HepG2 (cell line): ENCODE data around the gene SRCAP. TPM values are rescaled to one million over a fixed set of nuclear protein-coding genes. Genes with fewer than 3 reads are reported as not detected.
A peak's percentile ranks its signal among the peaks of the same experiment; 100 is the strongest.

Experiments used
- ERF ChIP-seq: IDR thresholded peaks from 2 replicates; pipeline ENCODE4 v1.6.1; 2018; ENCODE audit warnings: missing biosample characterization, missing genetic modification reagents
- HDAC1 ChIP-seq: sonication (generic); formaldehyde crosslinking; IDR thresholded peaks from 2 replicates; pipeline ENCODE4 v1.5.1; 2020; ENCODE audit warnings: mild to moderate bottlenecking, missing genetic modification reagents
- HNRNPLL ChIP-seq: fragments of 200-400 bp; formaldehyde crosslinking; IDR thresholded peaks from 2 replicates; pipeline ENCODE4 v1.6.1; 2017; ENCODE audit warnings: mild to moderate bottlenecking, low read depth, low read length; ENCODE audit not compliant: poor library complexity, severe bottlenecking
- KMT2B ChIP-seq: IDR thresholded peaks from 2 replicates; pipeline ENCODE4 v1.6.1; 2016; ENCODE audit warnings: missing genetic modification reagents, missing compliant biosample characterization
- NCOA5 ChIP-seq: sonication (generic); formaldehyde crosslinking; IDR thresholded peaks from 2 replicates; pipeline ENCODE4 v1.4.0; 2020; ENCODE audit warnings: missing genetic modification reagents
- PTBP1 ChIP-seq: fragments of 200-400 bp; formaldehyde crosslinking; IDR thresholded peaks from 2 replicates; pipeline ENCODE4 v1.6.1; 2018; ENCODE audit warnings: low read length, low read depth; ENCODE audit not compliant: poor library complexity, severe bottlenecking
- SMAD1 ChIP-seq: sonication (generic); formaldehyde crosslinking; IDR thresholded peaks from 2 replicates; pipeline ENCODE4 v1.4.0; 2020; ENCODE audit warnings: missing genetic modification reagents, low read depth, mild to moderate bottlenecking, borderline replicate concordance
- SMARCC2 ChIP-seq: fragments of 450-650 bp; IDR thresholded peaks from 2 replicates; pipeline ENCODE4 v1.6.1; 2017; ENCODE audit warnings: antibody characterized with exemption, mild to moderate bottlenecking
- SNRNP70 ChIP-seq: fragments of 200-400 bp; formaldehyde crosslinking; IDR thresholded peaks from 2 replicates; pipeline ENCODE4 v1.6.1; 2017; ENCODE audit warnings: mild to moderate bottlenecking, low read depth, low read length, moderate library complexity
- TP53 ChIP-seq: sonication (generic); formaldehyde crosslinking; conservative IDR thresholded peaks from 2 replicates; pipeline ENCODE4 v1.4.0; 2020; ENCODE audit warnings: missing genetic modification reagents
- U2AF2 ChIP-seq: fragments of 200-400 bp; formaldehyde crosslinking; IDR thresholded peaks from 2 replicates; pipeline ENCODE4 v1.6.1; 2017; ENCODE audit warnings: low read depth, mild to moderate bottlenecking, low read length
- WIZ ChIP-seq: sonication (generic); formaldehyde crosslinking; IDR thresholded peaks from 2 replicates; pipeline ENCODE4 v1.5.1; 2020; ENCODE audit warnings: mild to moderate bottlenecking, missing genetic modification reagents
- ZBTB8A ChIP-seq: sonication (generic); formaldehyde crosslinking; IDR thresholded peaks from 2 replicates; pipeline ENCODE4 v1.4.0; 2020; ENCODE audit warnings: mild to moderate bottlenecking, low read depth, missing genetic modification reagents, borderline replicate concordance
- ZFYVE20 ChIP-seq: sonication (generic); formaldehyde crosslinking; IDR thresholded peaks from 2 replicates; pipeline ENCODE4 v1.8.0; 2023; ENCODE audit warnings: low read depth, mild to moderate bottlenecking, moderate library complexity, missing genetic modification reagents, borderline replicate concordance
- ZMAT3 ChIP-seq: sonication (generic); formaldehyde crosslinking; conservative IDR thresholded peaks from 2 replicates; pipeline ENCODE4 v1.7.0; 2021; ENCODE audit warnings: missing genetic modification reagents
- ZNF232 ChIP-seq: sonication (generic); formaldehyde crosslinking; IDR thresholded peaks from 2 replicates; pipeline ENCODE4 v1.4.0; 2020; ENCODE audit warnings: missing genetic modification reagents, borderline replicate concordance
- ZNF781 ChIP-seq: sonication (generic); formaldehyde crosslinking; IDR thresholded peaks from 2 replicates; pipeline ENCODE4 v1.5.1; 2020; ENCODE audit warnings: borderline replicate concordance, mild to moderate bottlenecking, missing genetic modification reagents; ENCODE audit errors: not compliant biosample characterization
- ZSCAN12 ChIP-seq: sonication (generic); formaldehyde crosslinking; IDR thresholded peaks from 2 replicates; pipeline ENCODE4 v1.9.0; 2021; ENCODE audit warnings: mild to moderate bottlenecking, missing genetic modification reagents
- polyA plus RNA-seq, 8 experiments: library from polyadenylated mRNA; depleted of rRNA in 3 of 8; stranded (reverse) in 7 of 8; unstranded in 1 of 8; fragments of >200 nt; fragmentation: Illumina TruSeq in 4 of 8; extraction: Trizol in 4 of 8; gene quantifications; 2 replicates each; pipeline versions ENCODE4 v1.2.1 to v1.2.3, GENCODE V29; 2011 to 2016; ENCODE audit warnings: low read depth in 4 of 8, missing spikeins in 1 of 8, mixed read lengths in 1 of 8; ENCODE audit not compliant: insufficient read depth in 1 of 8
- total RNA-seq, 5 experiments: library from RNA; depleted of rRNA; stranded (reverse); fragments of >200 nt; fragmentation: Illumina TruSeq; extraction: Trizol; gene quantifications; 2 replicates each; pipeline ENCODE4 v1.2.3, GENCODE V29; 2016; ENCODE audit warnings: low read depth in 1 of 5
- TF ChIP-seq, protein P1 (sequence below): sonication (generic); formaldehyde crosslinking; IDR thresholded peaks from 2 replicates; pipeline ENCODE4 v1.4.0; 2020; ENCODE audit warnings: missing genetic modification reagents
- TF ChIP-seq, protein P2 (sequence below): sonication (generic); formaldehyde crosslinking; IDR thresholded peaks from 2 replicates; pipeline ENCODE4 v1.8.0; 2022; ENCODE audit warnings: missing genetic modification reagents, low read depth, mild to moderate bottlenecking, borderline replicate concordance
- TF ChIP-seq, protein P3 (sequence below): IDR thresholded peaks from 2 replicates; pipeline ENCODE4 v1.6.1; 2012; ENCODE audit warnings: low read length, improper control_type of control experiment

The SRCAP gene
- total and polyA plus RNA-seq, 2 of the 13 experiments (the other 11 are each of a cell fraction or from before 2014, with no cell fraction given), result 4.9 to 9.0 TPM

DNA sequence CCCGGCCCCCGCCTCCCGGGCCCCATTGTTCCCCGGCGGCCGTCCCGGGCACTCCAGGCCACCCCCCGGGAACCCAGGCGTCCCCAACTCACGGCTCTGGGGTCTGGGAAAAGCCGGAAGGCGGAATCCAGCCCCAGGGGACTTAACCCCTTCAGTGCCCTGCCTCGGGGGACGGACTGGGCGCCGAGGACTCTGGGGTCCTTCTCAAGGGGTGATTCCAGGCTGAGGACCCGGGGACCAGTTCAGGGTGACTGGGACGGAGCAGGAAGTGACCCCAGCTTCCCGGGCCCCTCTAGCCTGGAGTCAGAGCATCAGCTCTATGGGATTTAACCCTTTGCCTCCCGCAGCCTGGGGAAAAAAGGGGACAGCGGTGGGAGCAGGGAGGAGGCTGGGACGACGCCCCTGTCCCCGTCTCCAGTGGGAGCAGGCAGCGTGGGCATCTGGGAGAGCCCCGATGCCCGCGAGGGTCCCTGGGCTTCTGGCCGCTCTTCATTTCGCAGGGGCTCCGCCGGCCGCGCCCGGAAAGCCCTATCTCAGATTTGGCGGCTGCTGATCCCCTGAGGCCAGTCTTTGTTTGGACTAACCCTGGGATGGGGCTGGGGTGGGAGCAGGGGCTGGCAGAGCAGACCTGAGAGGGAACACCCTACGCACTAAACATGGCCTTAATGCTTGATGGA, 88.1 kb downstream of the SRCAP start, which contains the start of gene ZNF629 (continued):
- TF ChIP-seq U2AF2 (no peak), ZMAT3 (CRISPR knock-in tag) (no peak; the same call in none of the 2 replicates), ZNF232 (CRISPR knock-in tag) (no peak; the same call in 1 of the 2 replicates), SMAD1 (no peak), TP53 (no peak), ZNF781 (CRISPR knock-in tag) (no peak), ZBTB8A (CRISPR knock-in tag) (no peak), ZSCAN12 (no peak), SMARCC2 (no peak), ZFYVE20 (CRISPR knock-in tag) (no peak), WIZ (no peak), HDAC1 (peak; percentile 89), ERF (CRISPR knock-in tag) (peak; percentile 76; the same call in 1 of the 2 replicates), KMT2B (peak; percentile 77), SNRNP70 (no peak), NCOA5 (CRISPR knock-in tag) (no peak), HNRNPLL (peak; percentile 59), PTBP1 (peak; percentile 49)
- TF ChIP-seq, protein P1, sequence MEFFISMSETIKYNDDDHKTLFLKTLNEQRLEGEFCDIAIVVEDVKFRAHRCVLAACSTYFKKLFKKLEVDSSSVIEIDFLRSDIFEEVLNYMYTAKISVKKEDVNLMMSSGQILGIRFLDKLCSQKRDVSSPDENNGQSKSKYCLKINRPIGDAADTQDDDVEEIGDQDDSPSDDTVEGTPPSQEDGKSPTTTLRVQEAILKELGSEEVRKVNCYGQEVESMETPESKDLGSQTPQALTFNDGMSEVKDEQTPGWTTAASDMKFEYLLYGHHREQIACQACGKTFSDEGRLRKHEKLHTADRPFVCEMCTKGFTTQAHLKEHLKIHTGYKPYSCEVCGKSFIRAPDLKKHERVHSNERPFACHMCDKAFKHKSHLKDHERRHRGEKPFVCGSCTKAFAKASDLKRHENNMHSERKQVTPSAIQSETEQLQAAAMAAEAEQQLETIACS (CRISPR knock-in tag), result peak; percentile 81
- TF ChIP-seq, protein P2, sequence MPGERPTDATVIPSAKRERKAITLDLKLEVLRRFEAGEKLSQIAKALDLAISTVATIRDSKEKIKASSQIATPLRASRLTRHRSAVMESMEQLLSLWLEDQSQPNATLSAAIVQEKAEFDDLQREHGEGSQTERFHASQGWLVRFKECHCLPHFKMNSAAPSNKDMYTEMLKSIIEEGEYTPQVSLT, result no peak
- TF ChIP-seq, protein P3, sequence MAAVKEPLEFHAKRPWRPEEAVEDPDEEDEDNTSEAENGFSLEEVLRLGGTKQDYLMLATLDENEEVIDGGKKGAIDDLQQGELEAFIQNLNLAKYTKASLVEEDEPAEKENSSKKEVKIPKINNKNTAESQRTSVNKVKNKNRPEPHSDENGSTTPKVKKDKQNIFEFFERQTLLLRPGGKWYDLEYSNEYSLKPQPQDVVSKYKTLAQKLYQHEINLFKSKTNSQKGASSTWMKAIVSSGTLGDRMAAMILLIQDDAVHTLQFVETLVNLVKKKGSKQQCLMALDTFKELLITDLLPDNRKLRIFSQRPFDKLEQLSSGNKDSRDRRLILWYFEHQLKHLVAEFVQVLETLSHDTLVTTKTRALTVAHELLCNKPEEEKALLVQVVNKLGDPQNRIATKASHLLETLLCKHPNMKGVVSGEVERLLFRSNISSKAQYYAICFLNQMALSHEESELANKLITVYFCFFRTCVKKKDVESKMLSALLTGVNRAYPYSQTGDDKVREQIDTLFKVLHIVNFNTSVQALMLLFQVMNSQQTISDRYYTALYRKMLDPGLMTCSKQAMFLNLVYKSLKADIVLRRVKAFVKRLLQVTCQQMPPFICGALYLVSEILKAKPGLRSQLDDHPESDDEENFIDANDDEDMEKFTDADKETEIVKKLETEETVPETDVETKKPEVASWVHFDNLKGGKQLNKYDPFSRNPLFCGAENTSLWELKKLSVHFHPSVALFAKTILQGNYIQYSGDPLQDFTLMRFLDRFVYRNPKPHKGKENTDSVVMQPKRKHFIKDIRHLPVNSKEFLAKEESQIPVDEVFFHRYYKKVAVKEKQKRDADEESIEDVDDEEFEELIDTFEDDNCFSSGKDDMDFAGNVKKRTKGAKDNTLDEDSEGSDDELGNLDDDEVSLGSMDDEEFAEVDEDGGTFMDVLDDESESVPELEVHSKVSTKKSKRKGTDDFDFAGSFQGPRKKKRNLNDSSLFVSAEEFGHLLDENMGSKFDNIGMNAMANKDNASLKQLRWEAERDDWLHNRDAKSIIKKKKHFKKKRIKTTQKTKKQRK, result no peak
